HepG2 (cell line): ENCODE data around the gene SLC2A8. TPM values are rescaled to one million over a fixed set of nuclear protein-coding genes. Genes with fewer than 3 reads are reported as not detected.
A peak's percentile ranks its signal among the peaks of the same experiment; 100 is the strongest.

ENCODE experiments used
- ATF7 ChIP-seq, 2 experiments: fragments of 450-650 bp in 1 of 2; sonication (generic) in 1 of 2; formaldehyde crosslinking in 1 of 2; IDR thresholded peaks; 2 replicates each; pipeline versions ENCODE4 v1.4.0 to v1.6.1; 2016 to 2020; ENCODE audit warnings: antibody characterized with exemption in 1 of 2, mild to moderate bottlenecking in 1 of 2, missing genetic modification reagents in 1 of 2
- GABPA ChIP-seq, 2 experiments: IDR thresholded peaks; 2 replicates each; pipeline ENCODE4 v1.6.1; 2011 to 2016; ENCODE audit warnings: low read depth in 2 of 2, low read length in 1 of 2, missing biosample characterization in 1 of 2, missing genetic modification characterization in 1 of 2
- HNF1B ChIP-seq: sonication (generic); formaldehyde crosslinking; IDR thresholded peaks from 2 replicates; pipeline ENCODE4 v1.5.1; 2020; ENCODE audit warnings: mild to moderate bottlenecking, moderate library complexity, missing genetic modification reagents
- KDM5A ChIP-seq: fragments of 200-600 bp; sonication (generic); IDR thresholded peaks from 2 replicates; pipeline ENCODE4 v1.7.0; 2018; ENCODE audit warnings: antibody characterized with exemption, mild to moderate bottlenecking, low read length, borderline replicate concordance
- MED13 ChIP-seq: sonication (generic); formaldehyde crosslinking; IDR thresholded peaks from 2 replicates; pipeline ENCODE4 v1.5.0; 2020; ENCODE audit warnings: missing genetic modification reagents
- MLX ChIP-seq: IDR thresholded peaks from 2 replicates; pipeline ENCODE4 v1.6.1; 2016
- RBAK ChIP-seq: sonication (generic); formaldehyde crosslinking; IDR thresholded peaks from 2 replicates; pipeline ENCODE4 v1.5.1; 2020; ENCODE audit warnings: mild to moderate bottlenecking, missing genetic modification reagents
- RNF2 ChIP-seq: fragments of 450-650 bp; conservative IDR thresholded peaks from 2 replicates; pipeline ENCODE4 v1.6.1; 2016; ENCODE audit warnings: low read depth
- SMARCC2 ChIP-seq: fragments of 450-650 bp; IDR thresholded peaks from 2 replicates; pipeline ENCODE4 v1.6.1; 2017; ENCODE audit warnings: antibody characterized with exemption, mild to moderate bottlenecking
- TSC22D2 ChIP-seq: sonication (generic); formaldehyde crosslinking; IDR thresholded peaks from 2 replicates; pipeline ENCODE4 v1.5.1; 2020; ENCODE audit warnings: missing genetic modification reagents, mild to moderate bottlenecking, borderline replicate concordance
- YEATS2 ChIP-seq: sonication (generic); formaldehyde crosslinking; IDR thresholded peaks from 2 replicates; pipeline ENCODE4 v1.4.0; 2020; ENCODE audit warnings: missing genetic modification reagents, borderline replicate concordance
- YEATS4 ChIP-seq: sonication (generic); formaldehyde crosslinking; IDR thresholded peaks from 2 replicates; pipeline ENCODE4 v1.4.0; 2020; ENCODE audit warnings: missing genetic modification reagents, borderline replicate concordance
- ZFY ChIP-seq: sonication (generic); formaldehyde crosslinking; IDR thresholded peaks from 2 replicates; pipeline ENCODE4 v1.4.0; 2020; ENCODE audit warnings: missing genetic modification reagents
- ZIK1 ChIP-seq: sonication (generic); formaldehyde crosslinking; IDR thresholded peaks from 2 replicates; pipeline ENCODE4 v1.5.0; 2020; ENCODE audit warnings: mild to moderate bottlenecking, low read depth, missing genetic modification reagents, borderline replicate concordance
- ZNF451 ChIP-seq: sonication (generic); formaldehyde crosslinking; IDR thresholded peaks from 2 replicates; pipeline ENCODE4 v1.5.0; 2020; ENCODE audit warnings: mild to moderate bottlenecking, missing genetic modification reagents
- ZNF572 ChIP-seq: sonication (generic); formaldehyde crosslinking; IDR thresholded peaks from 2 replicates; pipeline ENCODE4 v1.5.1; 2020; ENCODE audit warnings: mild to moderate bottlenecking, missing genetic modification reagents
- ZNF609 ChIP-seq: sonication (generic); formaldehyde crosslinking; IDR thresholded peaks from 2 replicates; pipeline ENCODE4 v1.4.0; 2020; ENCODE audit warnings: mild to moderate bottlenecking, missing genetic modification reagents, borderline replicate concordance
- polyA plus RNA-seq, 8 experiments: library from polyadenylated mRNA; depleted of rRNA in 3 of 8; stranded (reverse) in 7 of 8; unstranded in 1 of 8; fragments of >200 nt; fragmentation: Illumina TruSeq in 4 of 8; extraction: Trizol in 4 of 8; gene quantifications; 2 replicates each; pipeline versions ENCODE4 v1.2.1 to v1.2.3, GENCODE V29; 2011 to 2016; ENCODE audit warnings: low read depth in 4 of 8, missing spikeins in 1 of 8, mixed read lengths in 1 of 8; ENCODE audit not compliant: insufficient read depth in 1 of 8
- total RNA-seq, 5 experiments: library from RNA; depleted of rRNA; stranded (reverse); fragments of >200 nt; fragmentation: Illumina TruSeq; extraction: Trizol; gene quantifications; 2 replicates each; pipeline ENCODE4 v1.2.3, GENCODE V29; 2016; ENCODE audit warnings: low read depth in 1 of 5
- TF ChIP-seq, protein P1 (sequence below): sonication (generic); formaldehyde crosslinking; IDR thresholded peaks from 2 replicates; pipeline ENCODE4 v1.9.0; 2022; ENCODE audit warnings: missing genetic modification reagents, mild to moderate bottlenecking, borderline replicate concordance
- TF ChIP-seq, protein P2 (sequence below): sonication (generic); formaldehyde crosslinking; IDR thresholded peaks from 2 replicates; pipeline ENCODE4 v1.8.1; 2023; ENCODE audit warnings: missing genetic modification reagents, mild to moderate bottlenecking, borderline replicate concordance

SLC2A8 gene
- total and polyA plus RNA-seq, 2 of the 13 experiments (the other 11 are each of a cell fraction or from before 2014, with no cell fraction given): 22.6 to 48.6 TPM

DNA sequence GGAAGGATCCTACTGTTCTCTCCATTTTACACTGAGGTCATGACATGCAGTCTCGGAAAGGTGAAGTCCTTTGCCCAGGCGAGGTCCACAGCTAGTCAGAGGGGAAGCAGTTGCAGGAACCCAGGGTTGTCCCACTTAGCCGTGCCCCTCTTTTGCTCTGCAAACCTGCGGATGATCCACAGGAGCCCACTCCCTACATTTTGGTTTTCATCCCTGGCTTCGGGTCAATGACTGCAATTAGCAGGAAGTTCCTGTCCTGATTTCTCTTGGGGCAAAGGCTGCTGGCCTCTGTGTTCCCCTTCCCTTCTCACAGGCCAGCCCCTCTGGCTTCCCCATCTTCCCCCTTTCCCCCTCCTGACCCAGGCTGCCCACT lies 1.3 kb downstream of the SLC2A8 start (continued):
- TF ChIP-seq ZNF609 (CRISPR knock-in tag): no peak
- TF ChIP-seq ZNF572 (CRISPR knock-in tag): no peak
- no peak for TF ChIP-seq RNF2
- TF ChIP-seq MLX (CRISPR knock-in tag): no peak
- TF ChIP-seq SMARCC2: no peak
- TF ChIP-seq GABPA (IDR thresholded peaks at IDR 0.05; ENCODE audit: low read depth, low read length): no peak
- no peak for TF ChIP-seq GABPA (CRISPR knock-in tag; IDR thresholded peaks at IDR 0.05; ENCODE audit: low read depth)
- no peak for TF ChIP-seq ATF7 (IDR thresholded peaks at IDR 0.05)
- TF ChIP-seq ATF7 (CRISPR knock-in tag; IDR thresholded peaks at IDR 0.05): no peak
- TF ChIP-seq, protein P1, sequence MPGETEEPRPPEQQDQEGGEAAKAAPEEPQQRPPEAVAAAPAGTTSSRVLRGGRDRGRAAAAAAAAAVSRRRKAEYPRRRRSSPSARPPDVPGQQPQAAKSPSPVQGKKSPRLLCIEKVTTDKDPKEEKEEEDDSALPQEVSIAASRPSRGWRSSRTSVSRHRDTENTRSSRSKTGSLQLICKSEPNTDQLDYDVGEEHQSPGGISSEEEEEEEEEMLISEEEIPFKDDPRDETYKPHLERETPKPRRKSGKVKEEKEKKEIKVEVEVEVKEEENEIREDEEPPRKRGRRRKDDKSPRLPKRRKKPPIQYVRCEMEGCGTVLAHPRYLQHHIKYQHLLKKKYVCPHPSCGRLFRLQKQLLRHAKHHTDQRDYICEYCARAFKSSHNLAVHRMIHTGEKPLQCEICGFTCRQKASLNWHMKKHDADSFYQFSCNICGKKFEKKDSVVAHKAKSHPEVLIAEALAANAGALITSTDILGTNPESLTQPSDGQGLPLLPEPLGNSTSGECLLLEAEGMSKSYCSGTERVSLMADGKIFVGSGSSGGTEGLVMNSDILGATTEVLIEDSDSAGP (CRISPR knock-in tag): 0 out of 2 replicates have a peak, but pooled peaks have one; percentile 13
- TF ChIP-seq RBAK (CRISPR knock-in tag): no peak
- TF ChIP-seq YEATS4 (CRISPR knock-in tag): no peak
- TF ChIP-seq HNF1B (CRISPR knock-in tag): no peak
- no peak for TF ChIP-seq ZIK1 (CRISPR knock-in tag)
- no peak for TF ChIP-seq KDM5A
- TF ChIP-seq, protein P2, sequence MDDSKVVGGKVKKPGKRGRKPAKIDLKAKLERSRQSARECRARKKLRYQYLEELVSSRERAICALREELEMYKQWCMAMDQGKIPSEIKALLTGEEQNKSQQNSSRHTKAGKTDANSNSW: no peak
- TF ChIP-seq ZFY (CRISPR knock-in tag): no peak
- 0 out of 2 replicates have a peak, but pooled peaks have one; percentile 3 for TF ChIP-seq YEATS2
- no peak for TF ChIP-seq ZNF451 (CRISPR knock-in tag)
- TF ChIP-seq TSC22D2 (CRISPR knock-in tag): no peak
- no peak for TF ChIP-seq MED13 (CRISPR knock-in tag)
